LNCaP clone FGC (cell line): ENCODE results near the gene LARP4B.

Experiments
- DNase-seq: peaks from one replicate; pipeline ENCODE4 v3.0.0-alpha.2; 2011; ENCODE audit warnings: low read depth
- H3K4me3 ChIP-seq: 2 replicates; pipeline ENCODE4 v1.5.1; 2011; ENCODE audit warnings: mild to moderate bottlenecking, low read depth, low read length, control low read depth
- CTCF ChIP-seq: IDR thresholded peaks from 2 replicates; pipeline ENCODE4 v1.5.1; 2012; ENCODE audit warnings: mild to moderate bottlenecking; ENCODE audit not compliant: control insufficient read depth, insufficient read depth; ENCODE audit errors: extremely low read depth

Gene LARP4B

GRCh38 chr10:803041-803741 lies 128.3 kb downstream of the LARP4B start:
- no peak for TF ChIP-seq CTCF
- no peak overlapping the region for H3K4me3 ChIP-seq
- DNase-seq: no peak

GRCh38 chr10:802506-802905 lies 129.0 kb downstream of the LARP4B start:
- H3K4me3 ChIP-seq: no peak overlapping the region
- no peak for DNase-seq
- TF ChIP-seq CTCF: no peak

- no peak for TF ChIP-seq CTCF
- no peak overlapping the region for H3K4me3 ChIP-seq
- no peak for DNase-seq
These were observed 134.3 kb downstream of the LARP4B start for GRCh38 chr10:797179-797578.

GRCh38 chr10:796233-796632 lies 135.3 kb downstream of the LARP4B start:
- no peak for TF ChIP-seq CTCF
- no peak overlapping the region for H3K4me3 ChIP-seq
- DNase-seq: no peak

GRCh38 chr10:794382-794956 lies 137.0 kb downstream of the LARP4B start:
- no peak overlapping the region for H3K4me3 ChIP-seq
- no peak for DNase-seq
- TF ChIP-seq CTCF: peak; percentile 65

GRCh38 chr10:792792-793100 lies 138.8 kb downstream of the LARP4B start:
- TF ChIP-seq CTCF: no peak
- no peak overlapping the region for H3K4me3 ChIP-seq
- no peak for DNase-seq
